ENCODE data around the gene ZNF606.
A peak's percentile ranks its signal among the peaks of the same experiment; 100 is the strongest.
"Not testable (repeated sequence)": the region's sequence is repeated elsewhere in the genome, so short reads cannot be mapped to it uniquely, and the experiment has no call there.

ZNF606 gene

DNA sequence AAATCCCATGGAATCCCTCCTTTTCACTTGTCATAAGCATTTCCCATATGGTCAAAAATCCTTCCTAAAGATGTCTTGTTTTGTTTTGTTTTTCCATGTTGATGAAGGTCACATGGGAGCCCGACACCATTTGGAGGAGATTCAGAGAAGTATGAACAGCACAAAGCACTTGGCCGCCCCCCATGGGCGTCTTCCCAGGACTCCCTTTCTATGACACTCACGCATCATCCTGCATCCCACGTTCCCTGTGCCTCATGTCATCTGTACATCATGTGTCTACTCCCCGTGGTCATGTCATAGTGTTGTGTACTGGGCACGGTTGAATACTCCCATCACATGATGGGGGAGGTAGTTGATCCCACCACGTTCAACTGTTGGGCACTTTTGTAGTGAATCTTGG is 33.2 kb upstream of the ZNF606 start:
- ATAC-seq (replicated peaks; ENCODE audit: extremely low read depth, poor library complexity, severe bottlenecking): no peak
- Mint-ChIP-seq H3K27me3 (peaks cover 21% of the 10 kb centered on the region), H3K4me3 (no peak overlapping the region)

DNA sequence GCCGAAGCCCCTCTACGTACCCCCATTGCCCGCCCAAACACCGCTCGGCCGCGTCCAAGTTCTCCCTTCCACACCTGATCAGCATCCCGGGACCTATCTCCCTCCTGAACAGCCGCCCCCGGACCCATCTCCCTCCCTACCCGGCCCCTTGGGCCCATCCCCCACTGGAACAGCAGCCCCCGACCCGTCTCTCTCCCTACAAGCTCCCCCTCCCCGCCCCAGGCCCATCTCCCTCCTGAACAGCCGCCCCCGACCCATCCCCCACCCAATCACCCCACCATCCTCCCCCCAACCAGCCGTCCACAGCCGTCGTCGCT is 31.8 kb upstream of the ZNF606 start:
- no peak overlapping the region for H3K27ac Mint-ChIP-seq (ENCODE audit: low read depth)
- ATAC-seq (replicated peaks; ENCODE audit: extremely low read depth, poor library complexity, severe bottlenecking): no peak
- H3K9me3 Mint-ChIP-seq: peaks cover 29% of the 10 kb centered on the region

More for the DNA sequence above, 33.2 kb upstream of the ZNF606 start:
- no peaks in the 10 kb centered on the region for H3K36me3 Mint-ChIP-seq (ENCODE audit: insufficient read depth)
- no peak for DNase-seq (ENCODE audit: low spot score in 2 of 2)
- no peak overlapping the region for H3K27ac Mint-ChIP-seq (ENCODE audit: low read depth)
- H3K9me3 Mint-ChIP-seq: peaks cover 27% of the 10 kb centered on the region
- H3K4me1 Mint-ChIP-seq: no peaks in the 10 kb centered on the region

DNA sequence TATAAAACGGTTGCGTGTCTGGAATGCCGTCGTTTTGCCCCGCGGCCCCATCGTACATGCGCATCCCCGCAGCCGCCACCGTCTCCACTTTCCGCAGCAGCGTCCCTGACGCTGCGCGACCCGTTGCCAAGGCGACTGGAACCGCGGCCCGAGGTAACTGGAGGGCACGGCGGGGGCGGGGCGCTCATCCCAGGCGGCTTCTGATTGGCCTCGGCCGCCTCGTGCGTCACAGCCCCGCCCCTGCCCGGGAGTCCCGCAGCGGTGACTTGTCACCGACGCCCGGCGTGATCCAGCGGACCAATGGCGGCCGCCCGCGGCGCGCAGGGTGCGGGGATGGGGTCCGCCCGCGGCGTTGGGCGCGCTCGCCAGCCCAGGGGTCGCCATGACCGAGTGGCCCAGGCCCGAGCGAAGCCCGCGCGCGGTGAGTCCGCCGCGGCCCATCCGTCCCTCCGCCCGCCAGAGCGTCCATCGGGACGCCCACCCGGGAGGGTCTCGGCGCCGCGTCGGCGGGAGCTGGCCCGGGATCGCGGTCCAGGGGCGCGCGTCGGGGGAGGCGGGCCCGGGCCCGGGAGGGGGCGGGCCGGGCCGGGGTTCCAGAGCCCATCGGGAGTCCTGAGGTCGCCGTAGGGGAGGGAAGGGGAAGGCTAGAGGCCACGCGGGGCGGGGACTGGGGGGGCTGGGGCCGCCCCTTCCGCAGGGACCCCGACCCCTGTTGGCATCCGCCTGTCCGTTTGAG is 31.3 kb upstream of the ZNF606 start, which contains the start of gene ZSCAN1:
Gene ZSCAN1 (plus strand): TSS at position 285 of the 736 bp plus-strand sequence. CDS start 3,812 bp downstream, outside the sequence.
- peaks cover 21% of the 10 kb centered on the region for H3K27me3 Mint-ChIP-seq
- no peak for ATAC-seq (replicated peaks; ENCODE audit: extremely low read depth, poor library complexity, severe bottlenecking)
- no peak within 1 kb of the TSS for H3K4me3 Mint-ChIP-seq
- H3K9me3 Mint-ChIP-seq: peaks cover 32% of the 10 kb centered on the region
- no peaks in the 10 kb centered on the region for H3K4me1 Mint-ChIP-seq
- H3K36me3 Mint-ChIP-seq (ENCODE audit: insufficient read depth): no peaks in the 10 kb centered on the region
- no peak within 1 kb of the TSS for H3K27ac Mint-ChIP-seq (ENCODE audit: low read depth)
- DNase-seq (ENCODE audit: low spot score in 2 of 2): no peak

More for the DNA sequence above, 31.8 kb upstream of the ZNF606 start:
- Mint-ChIP-seq H3K36me3 (ENCODE audit: insufficient read depth) (no peaks in the 10 kb centered on the region), H3K4me1 (no peaks in the 10 kb centered on the region), H3K4me3 (no peak overlapping the region), H3K27me3 (peaks cover 21% of the 10 kb centered on the region)
- DNase-seq (ENCODE audit: low spot score in 2 of 2): no peak

DNA sequence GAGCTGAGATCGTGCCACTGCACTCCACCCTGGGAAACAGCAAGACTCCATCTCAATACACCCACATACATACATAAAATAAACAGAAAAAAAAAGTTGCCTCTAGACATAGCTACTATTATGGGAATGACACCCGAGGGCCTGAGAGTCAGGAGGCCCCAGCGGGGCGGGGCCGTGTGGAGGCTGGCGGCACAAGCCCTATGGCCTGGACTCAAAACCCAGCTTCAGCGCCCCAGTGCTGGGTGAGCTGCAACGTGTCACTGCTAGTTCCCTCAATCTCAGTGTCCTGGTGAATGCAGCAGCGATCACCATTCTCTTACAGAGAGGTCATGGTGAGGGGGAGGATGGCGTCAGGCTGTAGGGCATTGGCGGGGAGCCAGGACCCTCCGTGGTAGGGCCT is 22.0 kb upstream of the ZNF606 start:
- no peak for ATAC-seq (replicated peaks; ENCODE audit: extremely low read depth, poor library complexity, severe bottlenecking)
- Mint-ChIP-seq H3K4me3 (no peak overlapping the region), H3K9me3 (peaks cover 29% of the 10 kb centered on the region), H3K27ac (ENCODE audit: low read depth) (no peak overlapping the region), H3K4me1 (no peaks in the 10 kb centered on the region), H3K27me3 (no peaks in the 10 kb centered on the region), H3K36me3 (ENCODE audit: insufficient read depth) (no peaks in the 10 kb centered on the region)
- no peak for DNase-seq (ENCODE audit: low spot score in 2 of 2)

DNA sequence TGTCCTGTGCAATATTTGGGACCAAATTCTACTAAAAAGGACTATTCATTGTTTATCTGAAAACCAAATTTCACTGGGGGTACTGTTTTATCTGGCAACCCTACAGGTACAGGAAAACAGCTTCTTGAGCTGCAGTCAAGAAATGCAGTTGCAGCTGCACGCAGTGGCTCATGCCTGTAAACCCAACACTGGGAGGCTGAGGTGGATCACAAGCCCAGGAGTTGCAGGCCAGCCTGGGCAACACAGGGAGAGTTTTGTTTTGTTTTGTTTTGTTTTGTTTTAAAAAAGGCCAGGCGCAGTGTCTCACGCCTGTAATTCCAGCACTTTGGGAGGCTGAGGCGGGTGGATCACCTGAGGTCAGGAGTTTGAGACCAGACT is 19.7 kb upstream of the ZNF606 start:
- H3K27ac Mint-ChIP-seq (ENCODE audit: low read depth): no peak overlapping the region
- H3K9me3 Mint-ChIP-seq: peaks cover 17% of the 10 kb centered on the region
- no peak for ATAC-seq (replicated peaks; ENCODE audit: extremely low read depth, poor library complexity, severe bottlenecking)
- H3K27me3 Mint-ChIP-seq: no peaks in the 10 kb centered on the region
- no peaks in the 10 kb centered on the region for H3K4me1 Mint-ChIP-seq
- H3K4me3 Mint-ChIP-seq: no peak overlapping the region
- no peak for DNase-seq (ENCODE audit: low spot score in 2 of 2)
- H3K36me3 Mint-ChIP-seq (ENCODE audit: insufficient read depth): no peaks in the 10 kb centered on the region

DNA sequence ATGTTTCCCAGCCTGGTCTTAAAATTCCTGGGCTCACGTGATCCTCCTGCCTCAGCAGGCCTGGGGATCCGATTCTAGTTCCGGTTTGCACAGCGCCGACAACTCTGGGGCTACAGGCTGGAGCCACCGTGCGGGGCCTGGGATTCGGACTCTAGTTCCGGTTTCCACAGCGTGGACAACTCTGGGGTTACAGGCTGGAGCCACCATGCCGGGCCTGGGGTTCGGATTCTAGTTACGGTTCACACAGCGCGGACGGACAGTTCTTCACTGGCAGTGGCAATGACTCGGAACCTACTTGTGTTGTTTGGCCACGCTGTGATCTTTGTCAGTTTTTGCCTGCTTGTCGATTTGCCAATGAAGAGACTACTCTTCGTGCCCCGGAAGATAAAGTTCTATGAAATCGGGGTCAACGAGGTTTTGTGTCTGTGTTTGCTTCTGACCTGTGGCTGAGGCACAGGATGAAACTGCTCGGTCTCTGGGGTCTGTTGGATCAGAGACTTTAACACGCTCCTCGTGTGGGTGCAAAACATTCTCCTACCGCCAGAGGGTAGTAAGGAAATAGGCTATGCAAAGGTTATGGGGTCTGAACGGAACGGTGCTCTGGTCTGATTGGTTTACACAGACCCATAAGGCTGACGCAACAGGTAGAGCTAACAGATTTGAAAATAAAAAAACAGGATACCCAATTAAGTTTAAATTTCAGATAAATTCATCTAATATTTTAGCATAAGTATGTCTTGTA is 19.1 kb upstream of the ZNF606 start:
- Mint-ChIP-seq H3K9me3 (peaks cover 15% of the 10 kb centered on the region), H3K4me3 (no peak overlapping the region), H3K4me1 (no peaks in the 10 kb centered on the region), H3K36me3 (ENCODE audit: insufficient read depth) (no peaks in the 10 kb centered on the region), H3K27ac (ENCODE audit: low read depth) (no peak overlapping the region), H3K27me3 (no peaks in the 10 kb centered on the region)
- ATAC-seq (replicated peaks; ENCODE audit: extremely low read depth, poor library complexity, severe bottlenecking) (no peak), DNase-seq (ENCODE audit: low spot score in 2 of 2) (no peak)

DNA sequence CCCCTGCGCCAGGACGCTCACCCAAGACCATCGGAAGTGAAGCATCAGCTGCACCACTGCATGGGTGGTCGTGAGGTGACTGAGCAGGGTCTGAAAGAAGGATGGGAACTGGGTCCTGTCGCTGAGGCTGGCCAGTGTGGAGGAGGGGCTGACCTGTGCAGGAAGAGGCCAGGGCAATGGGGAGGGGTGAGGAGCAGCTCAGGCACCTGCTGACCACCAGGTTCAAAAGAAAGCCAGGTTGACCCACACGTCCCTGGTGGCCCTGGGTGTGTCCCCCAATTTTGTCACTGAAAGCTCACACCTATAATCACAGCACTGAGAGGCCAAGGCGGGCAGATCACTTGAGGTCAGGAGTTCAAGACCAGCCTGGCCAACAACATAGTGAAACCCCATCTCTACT is 17.5 kb upstream of the ZNF606 start:
- Mint-ChIP-seq H3K4me3 (no peak overlapping the region), H3K9me3 (peaks cover 12% of the 10 kb centered on the region), H3K27ac (ENCODE audit: low read depth) (no peak overlapping the region), H3K36me3 (ENCODE audit: insufficient read depth) (no peaks in the 10 kb centered on the region), H3K27me3 (peaks cover 6% of the 10 kb centered on the region), H3K4me1 (no peaks in the 10 kb centered on the region)
- DNase-seq (ENCODE audit: low spot score in 2 of 2): no peak
- no peak for ATAC-seq (replicated peaks; ENCODE audit: extremely low read depth, poor library complexity, severe bottlenecking)

DNA sequence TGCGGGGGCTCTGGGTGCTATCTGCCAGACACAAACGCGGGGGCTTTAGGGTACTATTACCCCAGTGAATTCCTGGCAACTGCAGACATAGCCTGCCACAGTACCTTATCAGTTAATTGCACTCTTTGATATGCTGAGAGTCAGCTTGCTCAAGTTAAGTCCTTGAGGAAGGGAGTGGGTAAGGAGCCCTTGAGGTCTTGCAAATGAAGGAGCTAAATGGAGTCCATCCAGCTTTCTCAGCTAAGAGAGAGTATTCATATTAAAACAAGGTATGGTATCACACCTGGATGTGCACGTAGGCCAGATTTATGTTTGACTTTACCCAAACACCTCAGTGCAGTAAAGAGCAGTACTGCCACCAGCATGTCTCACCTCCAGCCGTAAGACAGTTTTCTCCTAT is 11.5 kb upstream of the ZNF606 start:
- peaks cover 17% of the 10 kb centered on the region for H3K9me3 Mint-ChIP-seq
- peaks cover 3% of the 10 kb centered on the region for H3K36me3 Mint-ChIP-seq (ENCODE audit: insufficient read depth)
- H3K4me1 Mint-ChIP-seq: no peaks in the 10 kb centered on the region
- H3K27me3 Mint-ChIP-seq: peaks cover 6% of the 10 kb centered on the region
- ATAC-seq (replicated peaks; ENCODE audit: extremely low read depth, poor library complexity, severe bottlenecking): no peak
- no peak overlapping the region for H3K4me3 Mint-ChIP-seq
- no peak overlapping the region for H3K27ac Mint-ChIP-seq (ENCODE audit: low read depth)
- no peak for DNase-seq (ENCODE audit: low spot score in 2 of 2)

DNA sequence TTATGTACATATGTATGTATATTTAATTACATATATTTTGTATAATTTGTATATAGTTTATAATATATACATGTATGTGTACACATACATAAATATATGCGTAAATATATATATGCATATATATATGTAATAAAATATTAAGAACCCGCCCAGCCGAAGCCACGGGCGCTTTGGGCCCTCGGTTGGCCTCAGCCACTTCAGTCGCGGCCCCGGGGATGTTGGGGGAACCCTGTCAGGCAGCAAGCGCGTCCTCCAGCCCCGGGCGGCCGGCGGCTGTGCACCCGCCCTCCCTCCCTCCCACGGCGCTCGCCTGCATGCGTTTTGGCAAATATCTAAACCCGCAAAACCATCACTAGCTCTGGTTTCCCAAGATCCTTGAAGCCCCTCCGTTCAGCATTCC is 7.9 kb upstream of the ZNF606 start:
- Mint-ChIP-seq H3K9me3 (peaks cover 33% of the 10 kb centered on the region), H3K4me3 (no peak overlapping the region), H3K27me3 (no peaks in the 10 kb centered on the region)

DNA sequence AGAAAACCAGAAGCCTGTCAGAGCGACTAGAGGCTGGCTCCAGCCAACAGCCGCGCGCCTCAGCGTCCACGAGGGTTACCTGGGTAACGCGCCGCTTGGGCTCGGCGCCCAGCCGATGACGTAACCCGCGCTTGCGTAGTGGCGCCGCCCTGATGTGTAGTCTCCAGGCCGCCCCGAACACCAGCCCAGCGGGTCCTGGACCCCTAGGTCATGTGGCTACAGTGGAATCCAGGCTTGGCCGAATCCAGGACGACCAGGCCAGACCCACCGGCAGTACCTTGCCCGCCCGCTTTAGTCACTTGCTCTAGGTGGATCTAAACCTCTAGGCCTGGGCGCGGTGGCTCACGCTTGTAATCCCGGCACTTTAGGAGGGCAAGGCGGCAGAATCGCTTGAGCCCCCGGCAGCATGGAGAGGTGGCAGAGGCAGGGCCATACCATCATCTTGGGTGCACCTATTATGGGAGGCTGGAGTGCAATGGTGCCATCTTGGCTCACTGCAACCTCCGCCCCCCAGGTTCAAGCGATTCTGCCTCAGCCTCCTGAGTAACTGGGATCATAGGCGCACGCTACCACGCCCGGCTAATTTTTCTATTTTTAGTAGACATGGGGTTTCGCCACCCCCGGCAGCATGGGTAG is 7.2 kb upstream of the ZNF606 start:
- DNase-seq (ENCODE audit: low spot score in 2 of 2) (peak; percentile 15 to 20), ATAC-seq (replicated peaks; ENCODE audit: extremely low read depth, poor library complexity, severe bottlenecking) (no peak)
- H3K4me1 Mint-ChIP-seq: peaks cover 1% of the 10 kb centered on the region
- H3K27ac Mint-ChIP-seq (ENCODE audit: low read depth): no peak overlapping the region
- H3K9me3 Mint-ChIP-seq: peaks cover 35% of the 10 kb centered on the region
- H3K27me3 Mint-ChIP-seq: no peaks in the 10 kb centered on the region
- H3K4me3 Mint-ChIP-seq: no peak overlapping the region
- peaks cover 3% of the 10 kb centered on the region for H3K36me3 Mint-ChIP-seq (ENCODE audit: insufficient read depth)

More for the DNA sequence above, 7.9 kb upstream of the ZNF606 start:
- H3K36me3 Mint-ChIP-seq (ENCODE audit: insufficient read depth): peaks cover 3% of the 10 kb centered on the region
- H3K4me1 Mint-ChIP-seq: no peaks in the 10 kb centered on the region
- no peak for DNase-seq (ENCODE audit: low spot score in 2 of 2)
- ATAC-seq (replicated peaks; ENCODE audit: extremely low read depth, poor library complexity, severe bottlenecking): no peak
- no peak overlapping the region for H3K27ac Mint-ChIP-seq (ENCODE audit: low read depth)

DNA sequence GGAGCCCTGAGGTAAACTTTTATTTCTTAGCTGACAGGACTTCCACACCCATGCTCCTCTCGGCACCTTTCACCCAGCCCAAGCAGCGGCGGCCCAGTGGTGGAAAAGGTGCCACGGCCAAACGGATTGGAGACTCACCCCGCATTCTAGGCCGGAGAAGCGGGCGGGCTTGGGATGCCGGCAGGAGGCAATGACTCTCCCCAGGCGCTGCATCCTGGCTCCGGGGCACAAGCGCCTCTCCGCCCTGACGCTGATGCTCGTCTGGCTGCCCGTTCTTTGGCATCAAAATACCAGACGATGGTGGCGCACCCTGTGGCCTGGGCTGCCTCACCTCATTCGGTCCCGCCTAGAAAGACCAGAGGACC is 6.7 kb upstream of the ZNF606 start:
- H3K27me3 Mint-ChIP-seq: no peaks in the 10 kb centered on the region
- ATAC-seq (replicated peaks; ENCODE audit: extremely low read depth, poor library complexity, severe bottlenecking): no peak

DNA sequence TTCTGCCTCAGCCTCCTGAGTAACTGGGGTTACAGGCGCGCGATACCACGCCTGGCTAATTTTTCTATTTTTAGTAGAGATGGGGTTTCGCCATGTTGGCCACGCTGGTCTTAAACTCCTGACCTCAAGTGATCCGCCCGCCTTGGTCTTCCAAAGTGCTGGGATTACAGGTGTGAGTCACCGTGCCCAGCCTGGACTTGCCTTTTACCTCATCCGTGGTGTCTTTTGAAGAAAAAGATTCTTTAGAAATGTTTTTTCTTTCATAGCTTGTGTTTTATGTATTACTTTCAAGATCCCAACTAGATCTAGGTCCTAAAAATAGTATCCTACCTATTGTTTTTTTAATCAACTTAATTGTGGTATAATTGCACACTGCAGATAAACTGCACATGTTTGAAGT is 6.3 kb upstream of the ZNF606 start:
- H3K9me3 Mint-ChIP-seq: peaks cover 44% of the 10 kb centered on the region
- H3K27ac Mint-ChIP-seq (ENCODE audit: low read depth); H3K27me3 Mint-ChIP-seq; ATAC-seq (replicated peaks; ENCODE audit: extremely low read depth, poor library complexity, severe bottlenecking); H3K4me3 Mint-ChIP-seq; DNase-seq (ENCODE audit: low spot score in 2 of 2): not testable (repeated sequence)
- H3K4me1 Mint-ChIP-seq: peaks cover 10% of the 10 kb centered on the region
- H3K36me3 Mint-ChIP-seq (ENCODE audit: insufficient read depth): peaks cover 12% of the 10 kb centered on the region

More for the DNA sequence above, 6.7 kb upstream of the ZNF606 start:
- DNase-seq (ENCODE audit: low spot score in 2 of 2): no peak
- peaks cover 8% of the 10 kb centered on the region for H3K36me3 Mint-ChIP-seq (ENCODE audit: insufficient read depth)
- H3K9me3 Mint-ChIP-seq: peaks cover 40% of the 10 kb centered on the region
- no peak overlapping the region for H3K27ac Mint-ChIP-seq (ENCODE audit: low read depth)
- no peak overlapping the region for H3K4me3 Mint-ChIP-seq
- peaks cover 6% of the 10 kb centered on the region for H3K4me1 Mint-ChIP-seq

DNA sequence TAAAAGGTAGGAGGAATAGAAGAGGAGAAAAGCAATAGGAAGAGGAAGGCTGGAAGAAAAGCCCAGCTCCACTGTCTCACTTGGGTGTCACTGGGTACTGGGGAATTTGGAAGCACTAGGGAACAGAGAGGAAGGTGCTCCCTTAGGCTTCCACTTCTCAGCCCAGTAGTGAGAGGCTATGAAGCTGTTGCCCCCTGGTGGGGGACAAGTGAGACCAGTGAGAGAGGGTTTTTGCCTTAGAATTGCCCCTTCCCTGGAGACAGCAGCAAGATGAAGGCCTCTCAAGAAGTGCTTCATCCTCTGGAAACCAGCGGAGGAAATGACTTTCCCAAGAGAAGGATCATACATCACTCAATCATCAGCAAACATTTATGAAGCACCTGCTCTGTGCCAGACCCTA is 4.7 kb upstream of the ZNF606 start:
- Mint-ChIP-seq H3K36me3 (ENCODE audit: insufficient read depth) (peaks cover 16% of the 10 kb centered on the region), H3K9me3 (peaks cover 35% of the 10 kb centered on the region)

More for the DNA sequence above, 4.7 kb upstream of the ZNF606 start:
- ATAC-seq (replicated peaks; ENCODE audit: extremely low read depth, poor library complexity, severe bottlenecking): no peak
- no peak overlapping the region for H3K4me3 Mint-ChIP-seq
- H3K27me3 Mint-ChIP-seq: no peaks in the 10 kb centered on the region
- H3K4me1 Mint-ChIP-seq: peaks cover 13% of the 10 kb centered on the region
- no peak for DNase-seq (ENCODE audit: low spot score in 2 of 2)
- H3K27ac Mint-ChIP-seq (ENCODE audit: low read depth): no peak overlapping the region

All from central memory CD8-positive, alpha-beta T cell (primary cell).